ENCODE data around the gene USP2.

DNA sequence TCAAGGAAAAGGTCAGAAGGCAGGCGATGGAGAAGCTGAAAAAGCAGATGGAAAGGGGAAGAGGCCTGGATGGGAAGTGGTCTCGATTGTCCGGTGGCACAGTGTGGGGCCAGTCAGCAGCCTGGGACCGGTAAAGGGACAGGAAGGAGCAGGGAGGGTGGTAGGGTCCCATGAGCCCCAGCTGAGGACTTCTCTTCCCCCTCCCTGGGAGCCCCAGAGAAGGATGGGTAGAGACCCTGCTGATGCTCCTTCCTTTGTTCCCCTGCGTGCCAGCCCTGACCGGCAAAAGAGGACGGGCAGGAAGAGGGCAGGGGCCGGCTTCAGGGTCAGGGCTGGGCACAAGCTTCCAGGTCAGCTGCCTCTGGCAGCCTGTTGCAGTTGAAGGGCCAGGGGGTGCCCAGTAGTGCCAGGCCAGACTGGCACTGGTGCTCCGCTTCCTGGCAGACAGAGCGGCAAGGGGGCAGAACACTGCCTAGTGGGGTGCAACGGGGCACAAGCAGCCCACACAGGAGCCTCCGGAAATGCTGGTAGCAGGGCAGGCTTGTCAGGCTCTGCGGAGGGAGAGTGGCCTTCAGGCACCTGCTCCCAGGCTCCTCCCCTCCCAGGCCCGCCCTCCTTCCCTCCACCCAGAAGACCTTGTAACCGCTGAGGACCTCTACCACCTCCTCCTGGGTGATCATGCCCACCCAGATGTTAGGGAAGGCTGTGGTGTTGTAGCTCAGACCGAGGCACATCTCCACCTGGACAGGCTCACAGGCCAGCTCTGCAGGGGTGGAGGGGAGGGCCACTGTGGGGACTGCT lies 40.1 kb downstream of the USP2 start:
- no peak for TF ChIP-seq RAD21 (IDR thresholded peaks at IDR 0.05 in 1 of 2, conservative IDR thresholded peaks at IDR 0.05 in 1 of 2; ENCODE audit: low read depth in 2 of 2, low read length in 2 of 2)
- TF ChIP-seq, protein P1, sequence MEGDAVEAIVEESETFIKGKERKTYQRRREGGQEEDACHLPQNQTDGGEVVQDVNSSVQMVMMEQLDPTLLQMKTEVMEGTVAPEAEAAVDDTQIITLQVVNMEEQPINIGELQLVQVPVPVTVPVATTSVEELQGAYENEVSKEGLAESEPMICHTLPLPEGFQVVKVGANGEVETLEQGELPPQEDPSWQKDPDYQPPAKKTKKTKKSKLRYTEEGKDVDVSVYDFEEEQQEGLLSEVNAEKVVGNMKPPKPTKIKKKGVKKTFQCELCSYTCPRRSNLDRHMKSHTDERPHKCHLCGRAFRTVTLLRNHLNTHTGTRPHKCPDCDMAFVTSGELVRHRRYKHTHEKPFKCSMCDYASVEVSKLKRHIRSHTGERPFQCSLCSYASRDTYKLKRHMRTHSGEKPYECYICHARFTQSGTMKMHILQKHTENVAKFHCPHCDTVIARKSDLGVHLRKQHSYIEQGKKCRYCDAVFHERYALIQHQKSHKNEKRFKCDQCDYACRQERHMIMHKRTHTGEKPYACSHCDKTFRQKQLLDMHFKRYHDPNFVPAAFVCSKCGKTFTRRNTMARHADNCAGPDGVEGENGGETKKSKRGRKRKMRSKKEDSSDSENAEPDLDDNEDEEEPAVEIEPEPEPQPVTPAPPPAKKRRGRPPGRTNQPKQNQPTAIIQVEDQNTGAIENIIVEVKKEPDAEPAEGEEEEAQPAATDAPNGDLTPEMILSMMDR (IDR thresholded peaks at IDR 0.05; ENCODE audit: control extremely low read depth in 1 of 3, insufficient read depth in 1 of 3, low read depth in 1 of 3, low read length in 3 of 3) = no peak
- TF ChIP-seq EZH2 (IDR thresholded peaks at IDR 0.05; ENCODE audit: low read depth, low read length, severe bottlenecking) = no peak
- TF ChIP-seq CHD2 (IDR thresholded peaks at IDR 0.05; ENCODE audit: low read length) = no peak
- TF ChIP-seq, protein P2, sequence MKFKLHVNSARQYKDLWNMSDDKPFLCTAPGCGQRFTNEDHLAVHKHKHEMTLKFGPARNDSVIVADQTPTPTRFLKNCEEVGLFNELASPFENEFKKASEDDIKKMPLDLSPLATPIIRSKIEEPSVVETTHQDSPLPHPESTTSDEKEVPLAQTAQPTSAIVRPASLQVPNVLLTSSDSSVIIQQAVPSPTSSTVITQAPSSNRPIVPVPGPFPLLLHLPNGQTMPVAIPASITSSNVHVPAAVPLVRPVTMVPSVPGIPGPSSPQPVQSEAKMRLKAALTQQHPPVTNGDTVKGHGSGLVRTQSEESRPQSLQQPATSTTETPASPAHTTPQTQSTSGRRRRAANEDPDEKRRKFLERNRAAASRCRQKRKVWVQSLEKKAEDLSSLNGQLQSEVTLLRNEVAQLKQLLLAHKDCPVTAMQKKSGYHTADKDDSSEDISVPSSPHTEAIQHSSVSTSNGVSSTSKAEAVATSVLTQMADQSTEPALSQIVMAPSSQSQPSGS (IDR thresholded peaks at IDR 0.05; ENCODE audit: low read length) = no peak
- TF ChIP-seq CEBPB (IDR thresholded peaks at IDR 0.05; ENCODE audit: low read depth, low read length) = no peak
